Gastrocnemius medialis (tissue), 4 donors: ENCODE data around the gene RIPK3.

Experiments used
- POLR2A ChIP-seq, 2 donors: fragments of 450-650 bp; IDR thresholded peaks; one replicate each; pipeline ENCODE4 v1.6.1; 2017; ENCODE audit warnings: antibody characterized with exemption in 2 of 2, mild to moderate bottlenecking in 2 of 2, moderate library complexity in 2 of 2
- TF ChIP-seq, protein P1 (sequence below), 5 experiments: fragments of 450-650 bp in 3 of 5; fragments of 200-600 bp in 2 of 5; sonication (generic) in 2 of 5; IDR thresholded peaks in 4 of 5; conservative IDR thresholded peaks in 1 of 5; 1 replicate in 4 of 5; 2 replicates in 1 of 5; pipeline ENCODE4 v1.5.1; 2016 to 2019; ENCODE audit warnings: antibody characterized with exemption in 5 of 5, mild to moderate bottlenecking in 3 of 5, moderate library complexity in 3 of 5

DNA sequence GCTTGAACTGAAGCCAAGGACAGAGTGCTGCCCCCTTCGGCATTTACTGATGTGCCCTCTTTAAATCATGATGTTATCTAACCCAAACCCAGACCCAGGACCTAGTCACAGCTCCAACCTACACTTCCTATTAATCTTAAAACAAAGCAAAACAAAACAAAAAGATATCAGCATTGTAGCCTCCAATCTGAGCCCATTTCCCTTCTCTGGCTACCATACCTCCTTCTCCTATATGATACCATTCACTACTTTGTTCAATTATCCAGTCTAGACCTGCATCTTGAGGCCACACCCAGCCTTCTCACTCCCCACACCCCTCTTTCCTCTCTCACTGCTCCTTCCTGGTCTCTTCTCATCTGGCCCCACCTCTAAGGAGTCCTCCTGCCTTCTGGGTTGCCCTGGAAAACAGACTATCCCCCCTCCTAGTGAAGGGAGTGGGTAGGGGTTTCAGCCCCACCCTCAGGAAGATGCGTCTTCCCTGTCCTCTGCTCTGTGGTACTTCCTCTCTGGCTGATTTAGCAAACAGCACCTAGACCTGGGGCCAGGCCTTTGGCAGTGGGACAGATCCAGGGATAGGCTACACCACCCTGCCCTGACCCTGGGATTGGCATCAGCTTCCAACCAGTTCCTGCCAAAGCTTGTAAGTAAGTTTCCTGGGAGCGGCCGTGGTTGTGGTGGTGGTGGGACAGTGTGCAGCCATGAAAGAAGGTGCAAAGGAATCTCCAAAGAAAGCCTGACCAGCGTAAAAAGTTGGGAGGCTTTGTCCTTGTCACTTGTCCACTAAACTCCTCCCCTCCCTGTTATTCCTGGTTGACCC is 25.2 kb downstream of the RIPK3 start:
- TF ChIP-seq, protein P1, sequence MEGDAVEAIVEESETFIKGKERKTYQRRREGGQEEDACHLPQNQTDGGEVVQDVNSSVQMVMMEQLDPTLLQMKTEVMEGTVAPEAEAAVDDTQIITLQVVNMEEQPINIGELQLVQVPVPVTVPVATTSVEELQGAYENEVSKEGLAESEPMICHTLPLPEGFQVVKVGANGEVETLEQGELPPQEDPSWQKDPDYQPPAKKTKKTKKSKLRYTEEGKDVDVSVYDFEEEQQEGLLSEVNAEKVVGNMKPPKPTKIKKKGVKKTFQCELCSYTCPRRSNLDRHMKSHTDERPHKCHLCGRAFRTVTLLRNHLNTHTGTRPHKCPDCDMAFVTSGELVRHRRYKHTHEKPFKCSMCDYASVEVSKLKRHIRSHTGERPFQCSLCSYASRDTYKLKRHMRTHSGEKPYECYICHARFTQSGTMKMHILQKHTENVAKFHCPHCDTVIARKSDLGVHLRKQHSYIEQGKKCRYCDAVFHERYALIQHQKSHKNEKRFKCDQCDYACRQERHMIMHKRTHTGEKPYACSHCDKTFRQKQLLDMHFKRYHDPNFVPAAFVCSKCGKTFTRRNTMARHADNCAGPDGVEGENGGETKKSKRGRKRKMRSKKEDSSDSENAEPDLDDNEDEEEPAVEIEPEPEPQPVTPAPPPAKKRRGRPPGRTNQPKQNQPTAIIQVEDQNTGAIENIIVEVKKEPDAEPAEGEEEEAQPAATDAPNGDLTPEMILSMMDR (IDR thresholded peaks at IDR 0.05 in 4 of 5, conservative IDR thresholded peaks at IDR 0.05 in 1 of 5): no peak
- no peak for TF ChIP-seq POLR2A (IDR thresholded peaks at IDR 0.05)
